GM19467 (cell line): ENCODE results near the gene SBNO1.
"Not testable (repeated sequence)": the region's sequence is repeated elsewhere in the genome, so short reads cannot be mapped to it uniquely, and the experiment has no call there.

Experiments used
- ATAC-seq: cut with Tn5 transposase; IDR thresholded peaks from one replicate; pipeline ENCODE4 v1.9.1; 2021; ENCODE audit warnings: mild to moderate bottlenecking, moderate library complexity; ENCODE audit not compliant: unreplicated experiment

The SBNO1 gene

DNA sequence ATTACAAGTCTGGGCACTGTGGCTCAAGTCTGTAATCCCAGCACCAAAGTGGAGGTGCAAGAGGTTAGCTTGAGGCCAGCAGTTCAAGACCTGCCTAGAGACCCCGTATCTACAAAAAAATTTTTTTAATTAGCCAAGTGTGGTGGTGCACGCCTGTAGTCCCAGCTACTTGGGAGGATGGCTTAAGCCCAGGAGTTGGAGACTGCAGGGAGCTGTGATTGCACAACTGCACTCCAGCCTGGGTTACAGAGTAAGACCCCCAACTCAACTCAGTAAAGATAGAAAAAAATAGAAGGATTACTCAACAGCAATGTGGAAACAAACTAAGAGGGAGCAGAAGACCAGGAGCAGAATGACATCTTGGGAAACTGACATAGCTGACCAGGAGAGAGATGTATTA is 13.3 kb downstream of the SBNO1 start:
- no peak for ATAC-seq

- ATAC-seq, result no peak
These were observed 17.7 kb downstream of the SBNO1 start for GRCh38 chr12:123346946-123347345.

DNA sequence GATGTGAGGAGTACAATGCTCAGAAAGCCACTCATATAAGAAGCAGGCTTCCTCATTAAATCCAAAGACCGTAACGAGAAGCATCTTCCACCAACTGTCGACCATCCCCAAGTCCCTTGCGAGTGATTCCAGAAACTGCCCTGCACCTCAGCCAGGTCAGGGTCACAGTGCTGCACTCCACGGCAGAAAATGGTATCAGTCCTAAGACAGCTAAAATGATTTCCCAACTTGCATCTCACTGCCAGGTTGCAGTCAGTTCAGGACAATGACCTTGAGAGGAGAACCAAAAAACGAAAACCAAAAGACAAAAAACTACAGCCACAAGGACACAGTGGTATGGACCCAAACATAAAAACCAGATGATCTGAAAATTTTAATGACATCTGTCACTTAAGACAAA is 20.6 kb downstream of the SBNO1 start:
- ATAC-seq, result no peak

DNA sequence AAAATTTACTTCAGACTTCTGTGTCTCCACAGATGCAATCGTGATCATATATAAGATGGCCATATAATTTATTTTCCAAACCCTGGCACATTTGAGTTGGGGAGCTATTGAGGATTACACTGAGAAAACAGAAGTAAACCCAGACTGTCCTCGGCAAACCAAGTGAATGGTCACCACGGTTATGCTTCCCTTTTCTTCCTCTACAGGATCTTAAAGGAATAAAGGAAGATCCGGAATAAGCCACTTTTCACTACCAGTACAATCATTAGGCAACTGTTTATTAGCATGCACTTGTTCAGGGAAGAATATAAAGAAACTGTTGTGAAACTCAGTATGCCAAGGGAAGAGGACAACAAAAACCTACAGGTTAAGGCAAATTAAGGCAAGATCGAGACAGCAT is 27.6 kb downstream of the SBNO1 start:
- no peak for ATAC-seq

GRCh38 chr12:123336530-123336929 is 28.1 kb downstream of the SBNO1 start:
- ATAC-seq, result no peak

- no peak for ATAC-seq
These were observed 29.2 kb downstream of the SBNO1 start for GRCh38 chr12:123335490-123335889.

DNA sequence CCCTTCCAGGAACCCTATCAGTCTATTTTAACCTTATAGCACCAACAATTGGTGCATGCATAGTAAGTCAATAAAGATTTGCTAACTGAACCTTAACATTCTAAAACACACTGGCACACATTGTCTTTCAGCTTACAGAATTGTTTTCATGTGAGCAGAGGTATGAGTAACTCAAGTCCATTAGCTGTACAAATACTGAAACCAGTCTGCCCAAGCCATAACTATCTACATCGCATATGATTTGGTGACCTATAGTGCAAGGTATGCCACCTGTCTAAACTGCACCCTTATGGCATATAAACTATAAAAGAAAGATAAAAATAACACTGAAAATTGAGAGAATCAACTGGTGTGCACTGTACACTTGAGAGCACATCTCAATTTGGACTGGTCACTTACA is 34.8 kb downstream of the SBNO1 start:
- no peak for ATAC-seq

- no peak for ATAC-seq
These were observed 44.8 kb downstream of the SBNO1 start for GRCh38 chr12:123319826-123320225.

GRCh38 chr12:123319273-123319672 is 45.4 kb downstream of the SBNO1 start:
- ATAC-seq, result no peak

DNA sequence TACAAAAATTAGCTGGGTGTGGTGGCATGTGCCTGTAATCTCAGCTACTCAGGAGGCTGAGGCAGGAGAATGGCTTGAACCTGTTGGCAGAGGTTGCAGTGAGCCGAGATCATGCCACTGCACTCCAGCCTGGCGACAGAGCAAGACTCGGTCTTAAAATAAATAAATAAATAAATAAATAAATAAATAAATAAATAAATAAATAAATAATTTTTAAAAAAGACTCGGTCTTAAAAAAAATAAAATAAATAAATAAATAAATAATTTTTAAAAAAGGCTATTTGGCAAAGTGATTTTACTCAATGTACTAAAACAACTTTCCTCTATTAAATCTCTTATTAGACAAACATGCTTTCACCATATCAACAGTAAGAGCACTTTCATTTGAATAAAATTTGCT is 51.6 kb downstream of the SBNO1 start:
- not testable (repeated sequence) for ATAC-seq

GRCh38 chr12:123306200-123306599 is 58.4 kb downstream of the SBNO1 start:
- no peak for ATAC-seq

DNA sequence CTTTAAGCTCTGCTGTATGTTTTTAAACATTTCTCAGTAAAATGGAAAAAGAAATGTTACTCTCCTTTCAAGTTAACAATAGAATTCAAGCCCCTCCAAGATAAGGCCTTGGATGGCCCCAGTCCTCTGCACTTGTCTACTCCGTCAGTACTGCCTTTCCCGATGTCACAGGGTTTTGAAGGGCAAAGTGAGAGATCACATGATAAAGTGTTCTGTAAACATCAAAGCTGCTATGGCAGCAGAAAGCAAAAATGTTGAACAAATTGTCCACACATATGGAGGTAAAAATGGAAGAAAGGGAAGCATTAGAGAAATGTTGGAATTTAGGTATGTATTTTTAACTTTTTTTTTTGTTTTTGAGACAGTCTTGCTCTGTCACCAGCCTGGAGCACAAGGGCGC is 59.5 kb downstream of the SBNO1 start:
- ATAC-seq, result no peak

GRCh38 chr12:123293178-123293760 is 71.4 kb downstream of the SBNO1 start:
- no peak for ATAC-seq

GRCh38 chr12:123289911-123290310 is 74.7 kb downstream of the SBNO1 start:
- ATAC-seq, result no peak

GRCh38 chr12:123288751-123289346 is 75.8 kb downstream of the SBNO1 start:
- no peak for ATAC-seq

DNA sequence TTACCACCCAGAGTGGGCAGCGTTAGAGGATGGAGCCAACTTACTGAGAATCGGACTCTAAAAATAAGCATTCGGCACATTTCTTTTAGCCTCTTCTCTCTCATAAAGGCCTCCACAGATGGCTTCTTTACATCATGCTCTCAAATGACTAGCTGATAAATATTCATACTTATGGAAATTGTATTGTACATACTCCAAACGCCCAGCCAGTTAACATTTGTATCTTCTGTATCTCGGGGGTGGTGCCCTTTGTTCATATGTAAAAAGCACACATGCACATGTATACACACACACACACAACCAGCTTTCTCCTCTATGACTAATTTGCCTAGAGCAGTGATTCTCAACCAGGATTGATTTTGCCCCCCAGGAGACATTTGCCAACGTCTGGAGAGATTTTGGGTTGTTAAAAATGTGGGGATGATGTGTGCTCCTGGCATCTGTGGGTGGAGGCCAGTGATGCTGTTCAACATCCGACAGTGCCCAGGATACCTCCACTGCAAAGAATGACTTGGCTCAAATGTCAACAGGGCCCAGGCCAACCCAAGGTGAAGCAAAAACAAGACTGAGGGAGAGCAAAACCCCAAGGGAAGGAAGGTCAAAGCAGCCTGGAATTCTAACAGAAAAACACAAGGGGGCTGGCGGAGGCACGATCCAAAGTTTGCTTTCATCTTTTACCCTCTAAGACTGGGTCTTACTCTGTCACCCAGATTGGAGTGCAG is 77.8 kb downstream of the SBNO1 start:
- ATAC-seq, result no peak

- ATAC-seq, result no peak
These were observed 80.0 kb downstream of the SBNO1 start for GRCh38 chr12:123284669-123285068.

GRCh38 chr12:123283461-123283860 is 81.2 kb downstream of the SBNO1 start:
- ATAC-seq, result no peak

GRCh38 chr12:123282111-123282510 is 82.5 kb downstream of the SBNO1 start:
- ATAC-seq, result no peak

GRCh38 chr12:123280971-123281370 is 83.7 kb downstream of the SBNO1 start:
- no peak for ATAC-seq

GRCh38 chr12:123278101-123278627 is 86.5 kb downstream of the SBNO1 start:
- ATAC-seq, result no peak

- ATAC-seq, result no peak
These were observed 91.5 kb downstream of the SBNO1 start for GRCh38 chr12:123273166-123273565.
